ENCODE measurements around the gene MYO5B. TPM values are rescaled to one million over a fixed set of nuclear protein-coding genes. Genes with fewer than 3 reads are reported as not detected.

Gene MYO5B
- total RNA-seq, 4 donors from 2014 or later, result 1.2 to 2.2 (median 1.3) TPM

- no peak for TF ChIP-seq CTCF (IDR thresholded peaks at IDR 0.05; ENCODE audit: low read depth)
Observed at GRCh38 chr18:50192995-50193795, 1.8 kb downstream of the MYO5B start.

- no peak for TF ChIP-seq CTCF (IDR thresholded peaks at IDR 0.05; ENCODE audit: low read depth)
Observed at GRCh38 chr18:50190926-50191325, 4.0 kb downstream of the MYO5B start.

GRCh38 chr18:50190236-50190635, 4.7 kb downstream of the MYO5B start:
- TF ChIP-seq CTCF (IDR thresholded peaks at IDR 0.05; ENCODE audit: low read depth), result no peak

DNA sequence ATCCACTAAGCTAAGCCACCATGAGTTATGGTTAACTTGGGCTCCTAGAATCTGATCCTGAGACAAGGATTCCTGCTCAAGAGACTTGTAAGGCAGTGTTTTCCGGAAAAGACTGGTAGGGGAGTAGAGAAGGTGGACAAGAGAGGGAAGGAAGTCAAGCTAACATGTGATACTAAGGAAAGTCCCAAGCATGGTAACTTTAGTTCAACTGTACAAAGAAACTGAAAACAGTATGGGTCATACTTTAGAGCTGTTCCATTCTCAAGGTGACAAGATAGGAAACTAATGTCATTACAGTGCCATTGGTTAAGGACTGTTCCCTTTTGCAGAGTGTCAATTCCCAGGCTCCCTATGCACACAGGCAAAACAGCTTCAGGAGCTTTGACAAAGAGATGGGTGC, 5.8 kb downstream of the MYO5B start:
- no peak for TF ChIP-seq CTCF (IDR thresholded peaks at IDR 0.05; ENCODE audit: low read depth)

DNA sequence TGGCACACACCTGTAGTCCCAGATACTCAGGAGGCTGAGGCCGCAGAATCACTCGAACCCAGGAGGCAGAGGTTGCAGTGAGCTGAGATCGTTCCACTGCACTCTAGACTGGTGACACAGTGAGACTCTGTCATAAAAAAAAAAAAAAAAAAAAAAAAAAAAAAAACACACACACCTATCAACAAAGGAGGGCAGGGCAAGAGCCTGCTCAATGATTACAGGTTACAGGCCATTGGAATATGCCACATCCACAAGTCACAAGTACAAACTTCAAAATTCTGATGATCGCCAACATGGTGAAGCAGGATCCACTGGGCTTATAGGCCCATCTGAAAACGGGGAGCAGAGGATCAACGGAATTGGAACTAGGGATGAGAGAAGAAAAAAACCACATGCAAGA, 6.3 kb downstream of the MYO5B start:
- TF ChIP-seq CTCF (IDR thresholded peaks at IDR 0.05; ENCODE audit: low read depth), result no peak

DNA sequence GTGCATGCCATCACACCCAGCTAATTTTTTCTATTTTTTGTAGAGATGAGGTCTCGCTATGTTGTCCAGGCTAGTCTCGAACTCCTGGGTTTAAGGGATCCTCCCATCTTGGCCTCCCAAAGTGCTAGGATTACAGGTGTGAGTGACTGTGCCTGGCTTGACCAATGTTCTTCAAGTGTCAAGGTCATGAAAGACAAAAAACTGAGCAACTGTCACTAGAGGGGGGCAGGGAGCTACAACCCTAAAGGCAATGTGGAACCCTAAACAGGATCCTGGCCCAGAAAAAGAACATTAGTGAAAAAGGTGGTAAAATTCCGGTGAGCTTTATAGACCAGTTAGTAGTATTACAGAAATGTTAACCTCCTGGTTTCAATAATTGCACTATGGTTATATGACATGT, 7.3 kb downstream of the MYO5B start:
- TF ChIP-seq CTCF (IDR thresholded peaks at IDR 0.05; ENCODE audit: low read depth), result no peak

DNA sequence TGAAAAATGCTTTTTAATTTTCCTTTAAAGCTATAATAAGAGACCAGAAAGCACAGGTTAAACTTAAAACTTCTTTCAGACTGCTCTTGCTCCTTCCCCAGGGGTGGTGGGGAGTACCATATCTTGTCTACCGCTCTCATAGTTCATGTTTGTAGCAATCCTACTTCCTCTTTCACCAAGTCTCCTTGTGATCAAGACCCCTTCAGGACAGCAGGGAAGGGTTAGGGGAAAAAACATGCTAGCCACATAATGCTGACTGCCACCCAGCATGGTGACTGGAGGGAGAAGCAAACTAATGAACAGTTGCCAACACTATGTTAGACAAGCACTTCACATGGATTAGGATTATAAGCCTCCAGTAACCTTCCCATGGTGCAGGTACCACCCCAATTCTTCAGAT, 8.6 kb downstream of the MYO5B start:
- TF ChIP-seq CTCF (IDR thresholded peaks at IDR 0.05; ENCODE audit: low read depth), result no peak

All from subcutaneous adipose tissue (tissue), 4 donors.